HEK293 (cell line): ENCODE measurements around the gene TTC31.

ENCODE experiments used
- CTCF ChIA-PET: fragments of 350-600 bp; formaldehyde crosslinking; extraction: SDS; loops from one replicate; lab custom pipeline; 2021; ENCODE audit warnings: antibody characterized with exemption; lab: Yijun Ruan, JAX
- POLR2A ChIA-PET: fragments of 300-600 bp; formaldehyde crosslinking; extraction: SDS; loops from one replicate; lab custom pipeline; 2020; ENCODE audit warnings: antibody characterized with exemption, inconsistent platforms; lab: Yijun Ruan, JAX
- H3K27ac ChIP-seq: fragments of 200-500 bp; sonication (Bioruptor generic); 2 replicates; pipeline ENCODE4 v1.5.1; 2014; ENCODE audit warnings: low read depth, low read length, control low read depth, inconsistent platforms; ENCODE audit errors: extremely low read depth
- H3K36me3 ChIP-seq, 2 experiments: fragments of 200-500 bp in 1 of 2; sonication (Bioruptor generic) in 1 of 2; 1 replicate in 1 of 2; 2 replicates in 1 of 2; pipeline ENCODE4 v1.5.1; 2014 to 2017; ENCODE audit warnings: inconsistent platforms in 2 of 2, low read length in 2 of 2; ENCODE audit not compliant: control insufficient read depth in 2 of 2, insufficient read depth in 1 of 2
- H3K4me1 ChIP-seq: fragments of 200-500 bp; sonication (Bioruptor generic); 2 replicates; pipeline ENCODE4 v1.5.1; 2014; ENCODE audit warnings: mild to moderate bottlenecking, low read length, inconsistent platforms; ENCODE audit not compliant: control insufficient read depth, insufficient read depth
- H3K4me3 ChIP-seq: 2 replicates; pipeline ENCODE4 v1.5.1; 2011; ENCODE audit warnings: low read depth, mild to moderate bottlenecking, control low read depth, low read length, moderate library complexity
- H3K9me3 ChIP-seq: fragments of 200-500 bp; sonication (Bioruptor generic); 2 replicates; pipeline ENCODE4 v1.5.1; 2014; ENCODE audit warnings: low read depth, low read length, inconsistent platforms; ENCODE audit not compliant: control insufficient read depth, insufficient read depth
- BCL11B ChIP-seq: fragments of 450-650 bp; formaldehyde crosslinking; IDR thresholded peaks from 2 replicates; pipeline ENCODE4 v1.5.1; 2016; ENCODE audit warnings: low read depth, missing biosample characterization, missing genetic modification characterization
- GFI1B ChIP-seq: fragments of 450-650 bp; formaldehyde crosslinking; IDR thresholded peaks from 2 replicates; pipeline ENCODE4 v1.5.1; 2016; ENCODE audit warnings: missing biosample characterization, missing genetic modification characterization
- HOXA7 ChIP-seq: sonication (generic); formaldehyde crosslinking; IDR thresholded peaks from 2 replicates; pipeline ENCODE4 v1.8.1; 2022; ENCODE audit warnings: missing genetic modification reagents, borderline replicate concordance
- IKZF3 ChIP-seq: fragments of 450-650 bp; IDR thresholded peaks from 2 replicates; pipeline ENCODE4 v1.5.0; 2018; ENCODE audit warnings: missing biosample characterization, mild to moderate bottlenecking, missing genetic modification characterization, moderate library complexity
- KLF1 ChIP-seq: fragments of 450-650 bp; formaldehyde crosslinking; IDR thresholded peaks from 2 replicates; pipeline ENCODE4 v1.5.1; 2016; ENCODE audit warnings: missing biosample characterization, missing genetic modification characterization
- KLF10 ChIP-seq: fragments of 450-650 bp; IDR thresholded peaks from 2 replicates; pipeline ENCODE4 v1.5.1; 2018; ENCODE audit warnings: missing biosample characterization, mild to moderate bottlenecking, missing genetic modification characterization
- KLF16 ChIP-seq: fragments of 450-650 bp; formaldehyde crosslinking; IDR thresholded peaks from 2 replicates; pipeline ENCODE4 v1.5.1; 2017; ENCODE audit warnings: missing biosample characterization, missing genetic modification characterization
- MZF1 ChIP-seq: fragments of 450-650 bp; formaldehyde crosslinking; IDR thresholded peaks from 2 replicates; pipeline ENCODE4 v1.5.1; 2017; ENCODE audit warnings: missing biosample characterization, missing genetic modification characterization, borderline replicate concordance
- PRDM1 ChIP-seq: fragments of 450-650 bp; formaldehyde crosslinking; IDR thresholded peaks from 2 replicates; pipeline ENCODE4; 2016; ENCODE audit warnings: missing biosample characterization, missing genetic modification characterization
- SCRT2 ChIP-seq: fragments of 450-650 bp; formaldehyde crosslinking; IDR thresholded peaks from 2 replicates; pipeline ENCODE4 v1.5.1; 2016; ENCODE audit warnings: missing biosample characterization, missing genetic modification characterization
- TCF7L2 ChIP-seq: IDR thresholded peaks from 2 replicates; pipeline ENCODE4 v1.6.1; 2011; ENCODE audit warnings: low read depth, mild to moderate bottlenecking, inconsistent platforms, low read length, moderate library complexity, borderline replicate concordance
- YY2 ChIP-seq: fragments of 450-650 bp; formaldehyde crosslinking; IDR thresholded peaks from 2 replicates; pipeline ENCODE4 v1.5.1; 2016; ENCODE audit warnings: missing biosample characterization, missing genetic modification characterization
- ZFHX2 ChIP-seq: fragments of 450-650 bp; formaldehyde crosslinking; conservative IDR thresholded peaks from 2 replicates; pipeline ENCODE4 v1.5.1; 2016; ENCODE audit warnings: missing biosample characterization, missing genetic modification characterization
- ZFP41 ChIP-seq: fragments of 450-650 bp; formaldehyde crosslinking; IDR thresholded peaks from 2 replicates; pipeline ENCODE4 v1.5.1; 2016; ENCODE audit warnings: missing biosample characterization, missing genetic modification characterization, borderline replicate concordance
- ZFP69B ChIP-seq: fragments of 450-650 bp; formaldehyde crosslinking; IDR thresholded peaks from 2 replicates; pipeline ENCODE4 v1.5.1; 2016; ENCODE audit warnings: missing biosample characterization, missing genetic modification characterization
- ZNF112 ChIP-seq: fragments of 450-650 bp; formaldehyde crosslinking; IDR thresholded peaks from 2 replicates; pipeline ENCODE4 v1.5.0; 2017; ENCODE audit warnings: missing biosample characterization, missing genetic modification characterization
- ZNF114 ChIP-seq: fragments of 450-650 bp; formaldehyde crosslinking; IDR thresholded peaks from 2 replicates; pipeline ENCODE4 v1.5.0; 2017; ENCODE audit warnings: missing biosample characterization, missing genetic modification characterization
- ZNF138 ChIP-seq: fragments of 450-650 bp; formaldehyde crosslinking; IDR thresholded peaks from 2 replicates; pipeline ENCODE4 v1.5.1; 2016; ENCODE audit warnings: missing biosample characterization, missing genetic modification characterization, borderline replicate concordance
- ZNF19 ChIP-seq: fragments of 450-650 bp; formaldehyde crosslinking; IDR thresholded peaks from 2 replicates; pipeline ENCODE4; 2016; ENCODE audit warnings: missing biosample characterization, missing genetic modification characterization, low read depth
- ZNF274 ChIP-seq, 2 experiments: fragments of 200-500 bp in 1 of 2; fragments of 450-650 bp in 1 of 2; sonication (Bioruptor generic) in 1 of 2; formaldehyde crosslinking in 1 of 2; IDR thresholded peaks; 2 replicates each; pipeline versions ENCODE4 v1.5.1 to v1.6.1; 2014 to 2016; ENCODE audit warnings: borderline replicate concordance in 1 of 2, inconsistent platforms in 1 of 2, low read length in 1 of 2, missing biosample characterization in 1 of 2, missing genetic modification characterization in 1 of 2
- ZNF335 ChIP-seq: fragments of 450-650 bp; formaldehyde crosslinking; conservative IDR thresholded peaks from 2 replicates; pipeline ENCODE4 v1.5.1; 2016; ENCODE audit warnings: missing biosample characterization, missing genetic modification characterization
- ZNF341 ChIP-seq: fragments of 450-650 bp; formaldehyde crosslinking; IDR thresholded peaks from 2 replicates; pipeline ENCODE4; 2016; ENCODE audit warnings: low read depth, missing biosample characterization, missing genetic modification characterization
- ZNF394 ChIP-seq: fragments of 450-650 bp; formaldehyde crosslinking; IDR thresholded peaks from 2 replicates; pipeline ENCODE4 v1.5.1; 2016; ENCODE audit warnings: missing biosample characterization, missing genetic modification characterization, mild to moderate bottlenecking, moderate library complexity, borderline replicate concordance
- ZNF423 ChIP-seq: fragments of 450-650 bp; formaldehyde crosslinking; IDR thresholded peaks from 2 replicates; pipeline ENCODE4 v1.5.1; 2016; ENCODE audit warnings: missing biosample characterization, missing genetic modification characterization
- ZNF473 ChIP-seq: fragments of 450-650 bp; formaldehyde crosslinking; IDR thresholded peaks from 2 replicates; pipeline ENCODE4 v1.5.1; 2017; ENCODE audit warnings: missing biosample characterization, missing genetic modification characterization
- ZNF48 ChIP-seq: fragments of 450-650 bp; formaldehyde crosslinking; IDR thresholded peaks from 2 replicates; pipeline ENCODE4 v1.5.1; 2016; ENCODE audit warnings: missing biosample characterization, missing genetic modification characterization
- ZNF488 ChIP-seq: fragments of 450-650 bp; formaldehyde crosslinking; IDR thresholded peaks from 2 replicates; pipeline ENCODE4 v1.5.1; 2016; ENCODE audit warnings: missing biosample characterization, missing genetic modification characterization
- ZNF530 ChIP-seq: fragments of 450-650 bp; formaldehyde crosslinking; IDR thresholded peaks from 2 replicates; pipeline ENCODE4 v1.5.1; 2016; ENCODE audit warnings: low read depth, missing biosample characterization, missing genetic modification characterization
- ZNF549 ChIP-seq: fragments of 450-650 bp; IDR thresholded peaks from 2 replicates; pipeline ENCODE4 v1.5.1; 2018; ENCODE audit warnings: missing biosample characterization, missing genetic modification characterization, mild to moderate bottlenecking, inconsistent platforms, moderate library complexity
- ZNF561 ChIP-seq: fragments of 450-650 bp; IDR thresholded peaks from 2 replicates; pipeline ENCODE4 v1.5.1; 2018; ENCODE audit warnings: missing biosample characterization, missing genetic modification characterization, borderline replicate concordance
- ZNF585B ChIP-seq: fragments of 450-650 bp; formaldehyde crosslinking; IDR thresholded peaks from 2 replicates; pipeline ENCODE4 v1.5.1; 2016; ENCODE audit warnings: missing biosample characterization, missing genetic modification characterization
- ZNF621 ChIP-seq: fragments of 450-650 bp; formaldehyde crosslinking; IDR thresholded peaks from 2 replicates; pipeline ENCODE4 v1.5.1; 2017; ENCODE audit warnings: missing biosample characterization, missing genetic modification characterization
- ZNF654 ChIP-seq: fragments of 450-650 bp; formaldehyde crosslinking; IDR thresholded peaks from 2 replicates; pipeline ENCODE4 v1.5.1; 2016; ENCODE audit warnings: low read depth, missing biosample characterization, missing genetic modification characterization
- ZNF768 ChIP-seq: fragments of 450-650 bp; formaldehyde crosslinking; IDR thresholded peaks from 2 replicates; pipeline ENCODE4 v1.5.1; 2018; ENCODE audit warnings: missing biosample characterization, mild to moderate bottlenecking, missing genetic modification characterization
- ZNF785 ChIP-seq: fragments of 450-650 bp; formaldehyde crosslinking; IDR thresholded peaks from 2 replicates; pipeline ENCODE4 v1.5.1; 2016; ENCODE audit warnings: missing biosample characterization, missing genetic modification characterization
- TF ChIP-seq, protein P1 (sequence below): fragments of 450-650 bp; formaldehyde crosslinking; IDR thresholded peaks from 2 replicates; pipeline ENCODE4 v1.5.1; 2017; ENCODE audit warnings: missing biosample characterization, missing genetic modification characterization

TTC31 gene

DNA sequence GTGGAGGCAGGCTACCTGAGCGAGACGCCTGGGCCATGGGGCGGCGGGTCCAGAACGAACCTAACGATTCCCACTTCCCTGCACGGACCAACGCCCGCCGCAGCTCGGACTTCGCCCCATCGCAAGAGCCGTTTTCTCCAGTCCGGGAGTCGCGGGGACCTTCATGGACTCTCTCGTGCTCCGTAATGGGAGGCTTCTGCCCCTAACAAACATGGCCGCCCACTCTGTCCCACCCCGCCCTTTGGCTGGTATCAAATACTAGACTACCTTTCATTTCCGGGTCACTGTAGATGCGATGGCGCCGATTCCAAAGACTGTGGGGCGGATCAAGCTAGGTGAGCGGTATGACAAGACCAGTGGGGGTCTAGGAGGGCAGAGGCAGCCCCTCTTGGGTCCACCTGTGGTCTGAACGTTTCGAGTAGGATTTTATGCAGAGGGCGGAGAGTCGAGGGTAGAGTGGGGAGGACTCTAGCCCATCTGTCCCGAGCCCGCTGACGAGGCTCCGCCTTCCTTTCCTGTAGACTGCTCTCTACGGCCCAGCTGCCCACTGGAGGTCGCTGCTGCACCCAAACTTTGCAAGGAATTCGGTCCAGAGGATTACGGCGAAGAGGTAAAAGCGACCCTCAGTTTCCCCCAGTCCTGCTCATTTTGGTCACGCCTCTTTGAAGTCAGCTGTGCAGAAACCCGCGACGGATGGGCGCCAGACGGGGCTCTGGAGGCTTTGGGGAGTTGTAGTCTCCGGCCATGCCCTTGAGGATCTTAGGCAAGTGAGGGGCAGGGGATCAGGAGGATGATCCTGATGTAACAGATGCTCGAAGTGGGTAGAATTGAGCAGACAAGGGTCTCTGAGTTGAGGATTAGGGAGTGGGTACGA is at the start of gene TTC31, which contains the start of gene CCDC142:
Gene TTC31 (plus strand): TSS at position 281 of the 874 bp plus-strand sequence. CDS start 15 bp downstream, at position 296.
Gene CCDC142 (minus strand): TSS at position 198 of the 874 bp plus-strand sequence. CDS start 161 bp downstream, at position 37.
- Histone ChIP-seq H3K4me3 (peak within 1 kb of the TSS; percentile 92), H3K9me3 (no peaks in the 10 kb centered on the region), H3K27ac (peak within 1 kb of the TSS; percentile 74), H3K4me1 (no peaks in the 10 kb centered on the region), H3K36me3 (peaks cover 41 to 47% of the 10 kb centered on the region in 2 experiments)
- POLR2A ChIA-PET: interaction anchor here (1.0 to 4.0 kb wide), 16 partner anchors 11 to 746 kb away, joined by 3 to 37 read pairs (median 4); partner anchors contain the start of genes AUP1, DQX1, HTRA2 and INO80B
- CTCF ChIA-PET: interaction anchor here (0.7 to 5.0 kb wide), 20 partner anchors 8 to 136 kb away, joined by 3 to 72 read pairs (median 4); partner anchors contain the start of genes AUP1, HTRA2 and MRPL53
- TF ChIP-seq ZFHX2 (tag by site-specific recombination) (0 out of 2 replicates have a peak, but pooled peaks have one; percentile 4), ZFP69B (peak; percentile 9; the same call in 1 of the 2 replicates), ZNF423 (no peak), ZNF394 (tag by site-specific recombination) (no peak), MZF1 (tag by site-specific recombination) (no peak), YY2 (tag by site-specific recombination) (peak; percentile 86), ZNF19 (tag by site-specific recombination) (no peak), SCRT2 (no peak), ZNF488 (tag by site-specific recombination) (no peak), IKZF3 (tag by site-specific recombination) (0 out of 2 replicates have a peak, but pooled peaks have one; percentile 35), ZFP41 (tag by site-specific recombination) (no peak), GFI1B (no peak), ZNF530 (tag by site-specific recombination) (no peak), ZNF585B (tag by site-specific recombination) (no peak), ZNF48 (tag by site-specific recombination) (no peak), ZNF138 (tag by site-specific recombination) (no peak), ZNF654 (tag by site-specific recombination) (peak; percentile 71), PRDM1 (tag by site-specific recombination) (no peak), HOXA7 (CRISPR knock-in tag) (no peak), KLF16 (tag by site-specific recombination) (0 out of 2 replicates have a peak, but pooled peaks have one; percentile 28), ZNF335 (peak; percentile 92), KLF10 (tag by site-specific recombination) (no peak; the same call in 1 of the 2 replicates), KLF1 (tag by site-specific recombination) (peak; percentile 42), ZNF341 (peak; percentile 82), TCF7L2 (no peak), ZNF621 (tag by site-specific recombination) (no peak), ZNF768 (tag by site-specific recombination) (no peak), ZNF561 (tag by site-specific recombination) (no peak; the same call in none of the 2 replicates), ZNF785 (tag by site-specific recombination) (no peak), ZNF473 (tag by site-specific recombination) (no peak), ZNF549 (tag by site-specific recombination) (no peak), ZNF274 (IDR thresholded peaks at IDR 0.05; ENCODE audit: low read length) (no peak), ZNF274 (tag by site-specific recombination; IDR thresholded peaks at IDR 0.05; ENCODE audit: borderline replicate concordance) (no peak), ZNF112 (tag by site-specific recombination) (no peak), BCL11B (no peak), ZNF114 (tag by site-specific recombination) (no peak)
- TF ChIP-seq, protein P1, sequence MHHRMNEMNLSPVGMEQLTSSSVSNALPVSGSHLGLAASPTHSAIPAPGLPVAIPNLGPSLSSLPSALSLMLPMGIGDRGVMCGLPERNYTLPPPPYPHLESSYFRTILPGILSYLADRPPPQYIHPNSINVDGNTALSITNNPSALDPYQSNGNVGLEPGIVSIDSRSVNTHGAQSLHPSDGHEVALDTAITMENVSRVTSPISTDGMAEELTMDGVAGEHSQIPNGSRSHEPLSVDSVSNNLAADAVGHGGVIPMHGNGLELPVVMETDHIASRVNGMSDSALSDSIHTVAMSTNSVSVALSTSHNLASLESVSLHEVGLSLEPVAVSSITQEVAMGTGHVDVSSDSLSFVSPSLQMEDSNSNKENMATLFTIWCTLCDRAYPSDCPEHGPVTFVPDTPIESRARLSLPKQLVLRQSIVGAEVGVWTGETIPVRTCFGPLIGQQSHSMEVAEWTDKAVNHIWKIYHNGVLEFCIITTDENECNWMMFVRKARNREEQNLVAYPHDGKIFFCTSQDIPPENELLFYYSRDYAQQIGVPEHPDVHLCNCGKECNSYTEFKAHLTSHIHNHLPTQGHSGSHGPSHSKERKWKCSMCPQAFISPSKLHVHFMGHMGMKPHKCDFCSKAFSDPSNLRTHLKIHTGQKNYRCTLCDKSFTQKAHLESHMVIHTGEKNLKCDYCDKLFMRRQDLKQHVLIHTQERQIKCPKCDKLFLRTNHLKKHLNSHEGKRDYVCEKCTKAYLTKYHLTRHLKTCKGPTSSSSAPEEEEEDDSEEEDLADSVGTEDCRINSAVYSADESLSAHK (tag by site-specific recombination): no peak
